Inflammatory macrophage treated with lipopolysaccharide for 4 hours (primary cell): ENCODE results near the gene CPT1B.
"Not testable (repeated sequence)": the region's sequence is repeated elsewhere in the genome, so short reads cannot be mapped to it uniquely, and the experiment has no call there.

ENCODE experiments used
- DNase-seq: peaks from one replicate; pipeline ENCODE4 v3.0.0-alpha.2; 2020

CPT1B gene

DNA sequence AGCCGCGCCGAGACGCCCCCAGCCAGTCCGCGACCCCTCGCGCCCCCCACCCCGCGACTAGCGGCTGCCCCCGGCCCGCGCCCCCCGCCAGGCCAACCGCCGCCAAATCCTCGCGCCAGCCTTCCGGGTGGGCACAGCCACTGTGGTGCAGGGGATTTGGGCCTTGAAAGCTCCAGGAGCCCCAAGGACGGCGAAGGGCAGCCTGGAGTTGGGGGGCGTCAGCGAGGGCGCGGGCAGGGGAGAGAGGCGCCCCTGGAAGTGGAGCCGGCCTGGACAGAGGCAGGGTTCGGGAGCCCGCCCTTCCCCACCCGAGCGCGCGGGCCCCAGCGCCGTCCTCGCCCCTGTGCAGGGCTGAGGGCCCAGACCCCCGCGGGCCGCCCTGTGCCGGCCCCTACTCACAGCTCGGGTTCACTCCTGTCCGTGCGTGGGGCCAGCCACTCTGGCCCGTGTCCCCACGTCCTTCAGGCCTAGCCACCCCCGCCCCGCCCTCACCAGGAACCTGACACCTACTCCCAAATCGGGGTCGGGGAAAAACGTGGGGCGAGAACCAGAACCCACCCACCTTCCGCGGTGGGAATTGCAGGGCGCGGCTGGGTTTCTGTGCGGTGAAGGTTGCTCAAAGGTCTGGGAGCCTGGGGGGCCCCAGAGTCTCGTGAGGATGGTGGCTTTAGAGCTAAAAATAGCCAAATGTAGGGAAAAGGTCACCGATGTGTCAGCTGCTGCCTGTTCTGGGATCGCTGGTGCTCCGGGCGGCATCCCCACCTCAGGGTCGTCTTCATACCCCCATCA is at the start of gene CPT1B:
CPT1B (minus strand) TSS at position 441 of the 789 bp plus-strand sequence. CDS start 512 bp downstream, outside the sequence.
- no peak for DNase-seq

DNA sequence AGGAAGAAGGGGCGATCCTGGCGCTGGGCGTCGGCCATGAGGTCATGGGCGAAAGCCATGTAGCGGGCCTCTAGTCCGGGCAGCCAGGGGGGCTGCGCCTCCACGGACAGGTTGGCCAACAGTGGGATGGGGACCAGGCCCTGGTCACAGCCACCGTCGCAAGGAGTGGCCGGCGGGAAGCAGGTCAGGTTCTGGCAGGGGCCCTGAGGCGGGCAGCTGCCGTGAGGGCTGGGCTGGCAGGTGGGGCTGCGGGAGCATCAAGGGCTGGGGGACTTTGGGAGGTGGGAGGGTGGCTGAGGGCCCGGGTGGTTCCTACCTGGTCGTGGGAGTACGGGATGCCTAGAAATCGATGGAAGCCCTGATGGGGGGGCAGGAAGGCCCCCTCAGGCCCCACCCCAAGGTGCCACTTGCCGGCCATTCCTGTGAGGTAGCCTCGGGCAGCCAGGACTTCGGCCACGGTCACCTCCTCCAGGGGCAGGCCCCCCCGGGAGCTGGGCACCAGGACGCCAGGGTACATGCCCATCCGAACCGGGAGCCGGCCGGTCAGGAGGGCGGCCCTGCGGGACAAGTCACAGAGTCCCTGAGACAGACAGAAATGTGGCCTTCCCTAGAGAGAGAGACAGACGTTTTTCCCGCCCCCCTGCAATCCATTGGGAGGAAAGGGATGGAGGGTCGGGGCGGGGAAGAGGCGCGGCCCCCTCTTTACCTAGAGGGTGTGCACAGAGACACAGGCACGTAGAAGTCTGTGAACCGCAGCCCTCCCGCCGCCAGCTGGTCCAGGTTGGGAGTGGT is 48.8 kb upstream of the CPT1B start:
- DNase-seq: no peak

DNA sequence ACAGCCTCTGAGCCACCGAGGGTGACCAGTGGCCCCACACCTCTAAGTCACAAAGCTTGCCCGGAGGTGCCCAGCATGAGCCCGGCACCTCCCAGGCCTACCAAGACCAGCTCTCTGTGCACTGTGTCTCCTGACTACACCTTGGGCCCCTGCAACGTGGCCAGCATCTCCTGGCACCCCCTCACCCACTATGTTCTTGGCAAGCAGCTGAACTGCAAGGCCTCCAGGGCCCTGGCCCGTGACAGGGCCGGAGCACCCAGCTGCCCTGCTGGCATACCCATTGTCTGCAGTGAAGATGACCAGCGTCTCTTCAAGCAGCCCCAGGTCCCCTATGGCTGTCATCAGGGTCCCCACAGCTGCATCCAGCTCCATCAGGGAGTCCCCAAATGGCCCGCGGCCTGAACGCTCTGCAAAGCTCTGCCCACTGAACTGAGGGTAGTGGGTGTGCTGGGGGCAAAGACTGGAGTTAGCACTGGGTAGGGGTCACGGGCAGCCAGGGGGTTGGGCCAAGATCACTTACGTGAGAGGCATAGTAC is 48.2 kb upstream of the CPT1B start:
- DNase-seq: no peak

DNA sequence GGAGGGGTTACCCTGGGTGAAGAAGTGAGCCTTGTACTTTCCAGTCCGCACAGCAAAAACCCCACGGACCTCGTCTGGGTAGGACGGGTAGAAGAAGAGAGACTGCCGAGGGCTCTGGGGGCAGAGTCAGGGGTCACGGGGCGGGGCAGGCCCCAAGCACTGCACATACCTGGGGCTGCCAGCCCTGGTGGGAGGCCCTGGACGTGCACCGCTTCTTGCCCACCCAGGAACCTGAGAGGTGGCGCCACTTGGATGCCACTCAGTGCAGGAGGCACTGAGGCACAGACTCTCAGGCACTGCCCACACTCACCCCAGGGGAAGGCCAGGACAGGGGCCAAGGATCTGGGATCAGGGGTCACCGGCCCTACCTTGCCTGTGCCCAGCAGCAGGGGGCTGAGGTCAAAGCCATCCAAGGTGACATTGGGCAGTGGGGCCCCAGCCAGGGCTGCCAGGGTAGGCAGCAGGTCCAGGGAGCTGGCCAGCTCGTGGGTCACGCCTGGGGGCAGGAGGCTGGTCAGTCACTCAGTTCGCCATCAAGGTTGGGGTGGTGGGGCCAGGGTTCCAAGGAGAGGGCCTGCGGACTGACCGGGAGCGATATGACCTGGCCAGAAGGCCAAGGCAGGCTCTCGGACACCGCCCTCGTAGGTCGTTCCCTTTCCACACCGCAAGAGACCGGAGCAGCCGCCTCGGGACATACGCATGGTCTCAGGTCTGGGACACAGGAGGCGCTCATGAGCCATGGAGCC is 47.5 kb upstream of the CPT1B start:
- no peak for DNase-seq

DNA sequence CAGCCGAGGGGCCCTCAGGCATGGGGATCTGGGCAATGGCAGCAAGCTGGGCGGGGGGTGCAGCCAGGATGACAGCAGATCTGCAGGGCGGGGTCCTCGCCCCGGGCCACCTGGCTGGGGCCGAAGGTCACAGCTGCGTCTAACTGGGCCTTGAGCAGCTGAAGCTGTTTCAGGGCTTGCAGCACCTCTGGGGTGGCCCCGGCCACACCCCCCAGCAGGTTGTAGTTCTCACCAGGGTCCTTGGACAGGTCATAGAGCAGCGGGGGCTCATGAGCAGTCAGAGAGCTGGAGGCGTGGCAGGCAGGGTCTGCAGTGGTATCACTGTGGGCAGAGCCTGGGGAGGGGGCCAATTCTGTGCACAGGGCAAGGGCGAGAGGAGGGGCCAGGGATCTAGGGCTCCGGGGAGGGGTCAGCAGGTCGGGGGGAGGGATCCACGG is 46.9 kb upstream of the CPT1B start:
- DNase-seq: no peak

DNA sequence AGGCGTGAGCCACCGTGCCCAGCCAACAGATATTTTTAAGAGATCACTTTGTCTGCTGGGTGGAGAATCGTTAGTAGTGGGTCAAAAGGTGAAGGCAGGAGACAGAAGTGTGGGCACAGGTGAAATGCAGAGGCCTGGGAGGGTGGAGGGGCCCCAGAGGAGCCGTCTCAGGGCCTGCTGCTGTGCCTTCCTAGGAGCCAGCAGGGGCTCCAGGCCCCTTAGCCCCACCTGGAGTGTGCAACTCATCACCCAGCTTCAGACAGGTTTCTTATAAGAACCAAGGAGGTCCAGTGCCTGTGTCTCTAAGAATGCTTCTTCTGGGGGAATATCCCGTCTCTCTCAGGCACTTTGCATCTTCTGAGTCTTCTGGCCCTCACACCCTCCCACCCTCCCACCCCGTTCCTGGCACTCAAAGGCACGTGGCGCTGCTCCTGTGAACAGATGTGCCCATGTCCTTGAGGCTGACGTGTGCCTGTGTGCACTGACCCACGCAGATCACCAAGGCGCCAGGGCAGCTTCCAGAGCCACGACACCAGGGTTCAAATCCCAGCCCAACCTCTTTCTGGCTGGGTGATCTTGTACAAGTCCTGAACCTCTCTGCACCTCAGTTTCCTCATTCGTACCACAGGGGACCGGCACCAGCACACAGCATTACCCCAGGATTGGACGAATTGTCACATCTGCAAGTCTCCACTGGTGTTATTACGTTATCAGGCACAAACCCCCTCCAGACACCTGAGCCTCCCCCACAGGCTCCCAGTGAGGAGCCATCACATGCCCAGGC is 46.3 kb upstream of the CPT1B start:
- DNase-seq: no peak

DNA sequence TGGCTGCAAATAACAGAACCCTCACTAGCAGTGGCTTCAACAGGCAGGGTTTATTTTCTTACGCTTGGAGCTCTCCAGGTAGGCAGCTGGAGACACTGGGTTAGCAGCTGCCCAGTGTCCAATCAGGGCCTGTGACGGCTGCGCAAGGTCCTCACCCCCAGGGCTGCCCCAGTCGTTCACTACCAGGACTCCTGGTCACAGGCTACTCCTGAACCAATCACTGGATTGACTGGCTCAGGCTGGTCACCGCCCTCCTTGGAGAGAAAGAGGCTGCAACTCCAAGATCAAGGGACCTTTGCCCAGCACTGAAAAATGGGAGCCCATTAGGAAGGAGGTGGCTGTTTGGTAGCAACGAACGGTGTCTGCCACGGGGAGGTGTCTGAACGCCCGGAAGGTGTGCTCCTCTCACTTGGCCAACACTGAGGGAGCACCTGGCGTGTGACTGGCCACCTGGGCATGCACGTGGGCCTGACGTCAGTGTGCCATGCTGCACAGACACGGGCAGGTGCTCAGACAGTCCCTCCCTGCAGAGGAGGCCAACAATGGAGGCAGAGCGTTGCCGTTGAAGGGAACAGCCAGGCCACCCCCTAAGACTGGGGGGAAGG is 44.6 kb upstream of the CPT1B start:
- no peak for DNase-seq

DNA sequence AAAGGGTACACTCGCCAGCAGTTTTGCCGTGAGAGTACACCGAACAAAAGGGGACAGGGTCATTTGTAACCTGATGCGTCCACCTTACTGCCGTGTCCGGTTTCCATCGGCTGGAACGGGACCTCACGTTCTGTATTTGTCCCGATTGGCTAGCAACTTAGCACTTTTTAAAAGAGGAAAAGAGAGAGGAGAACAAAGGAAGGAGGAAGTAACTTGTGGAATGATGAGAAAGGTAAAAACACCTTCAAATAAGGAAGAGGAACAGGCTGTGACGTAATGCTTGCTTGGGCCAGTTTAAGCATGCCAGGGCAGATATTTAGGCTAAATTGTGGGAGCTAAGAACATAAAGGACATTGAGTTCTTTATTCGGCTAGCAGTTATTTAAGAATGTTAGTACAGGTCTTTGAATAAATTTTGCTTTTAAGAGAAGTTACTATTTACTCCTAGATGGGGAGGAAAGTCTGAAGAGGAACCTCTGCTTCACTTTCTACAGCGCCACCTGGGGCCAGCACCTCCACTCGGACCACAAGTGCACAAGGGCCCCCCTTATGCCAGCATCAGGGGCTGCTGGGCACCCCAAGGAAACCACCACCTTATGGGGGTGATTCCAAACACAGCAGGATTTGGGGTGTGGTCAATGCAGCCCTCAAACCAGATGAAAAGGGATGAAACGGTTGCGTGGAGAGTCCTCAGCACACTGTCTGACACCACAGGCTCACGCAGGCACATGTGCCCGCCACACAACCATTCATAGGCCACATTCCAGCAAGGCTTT is 43.9 kb upstream of the CPT1B start:
- no peak for DNase-seq

DNA sequence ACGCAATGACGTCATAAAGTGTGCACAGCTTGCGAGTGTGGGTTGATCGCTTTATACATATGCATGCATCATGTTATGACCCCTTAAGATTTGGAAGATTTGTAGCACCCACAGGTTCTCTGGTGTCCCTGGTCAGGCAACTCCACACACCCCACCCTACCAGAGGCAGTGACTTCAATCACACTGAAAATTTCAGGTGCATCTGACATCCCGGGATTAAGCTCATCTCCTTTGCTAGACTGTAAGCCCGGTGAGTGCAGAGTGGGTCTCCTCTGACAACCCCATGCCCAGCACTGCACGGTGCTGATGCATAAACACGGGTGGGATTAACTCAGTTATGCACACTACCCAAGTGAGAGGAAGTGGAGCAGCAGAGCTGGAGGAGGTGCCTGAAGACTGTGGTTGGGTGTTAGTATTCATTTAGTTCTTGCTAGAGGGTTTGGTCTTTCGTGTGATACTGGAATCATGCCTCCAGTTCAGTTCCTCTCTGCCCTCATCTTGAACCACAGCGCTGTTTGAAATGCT is 43.2 kb upstream of the CPT1B start:
- peak; percentile 54 for DNase-seq

DNA sequence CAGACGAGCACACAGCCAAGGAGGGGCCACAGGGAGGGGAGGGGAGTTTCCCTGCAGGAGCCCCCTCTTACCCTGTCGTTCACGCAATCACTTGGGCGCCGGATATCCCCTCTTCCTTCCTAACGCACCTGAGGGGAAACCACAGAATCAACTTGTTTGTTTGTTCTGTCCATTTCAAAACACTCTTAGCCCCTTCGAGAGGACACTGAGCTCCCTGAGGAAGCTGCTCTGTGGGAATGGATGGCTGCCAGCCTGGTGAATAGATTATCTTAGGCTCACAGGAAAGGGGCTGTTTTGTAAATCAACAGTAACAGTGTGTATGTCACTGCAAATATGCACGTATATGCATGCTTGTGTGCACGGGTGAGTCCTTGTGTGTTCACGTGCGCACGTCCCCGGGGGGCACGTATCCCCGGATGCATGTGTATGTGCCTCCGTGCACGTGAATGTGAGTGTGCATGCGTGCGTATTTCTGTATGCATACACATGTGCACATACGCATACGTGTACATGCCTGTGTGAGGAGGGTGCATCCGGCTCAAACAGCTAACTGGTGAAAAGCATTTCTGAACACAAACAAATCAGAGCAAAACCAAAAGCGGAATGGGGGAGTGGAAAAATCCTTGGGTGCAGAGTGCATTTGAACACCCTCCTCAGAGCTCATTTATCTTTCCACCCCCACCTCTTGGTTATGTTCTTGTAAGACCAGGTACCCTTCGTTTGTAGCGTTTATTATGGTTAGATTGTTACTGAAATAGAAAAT is 42.5 kb upstream of the CPT1B start:
- DNase-seq: peak; percentile 36

DNA sequence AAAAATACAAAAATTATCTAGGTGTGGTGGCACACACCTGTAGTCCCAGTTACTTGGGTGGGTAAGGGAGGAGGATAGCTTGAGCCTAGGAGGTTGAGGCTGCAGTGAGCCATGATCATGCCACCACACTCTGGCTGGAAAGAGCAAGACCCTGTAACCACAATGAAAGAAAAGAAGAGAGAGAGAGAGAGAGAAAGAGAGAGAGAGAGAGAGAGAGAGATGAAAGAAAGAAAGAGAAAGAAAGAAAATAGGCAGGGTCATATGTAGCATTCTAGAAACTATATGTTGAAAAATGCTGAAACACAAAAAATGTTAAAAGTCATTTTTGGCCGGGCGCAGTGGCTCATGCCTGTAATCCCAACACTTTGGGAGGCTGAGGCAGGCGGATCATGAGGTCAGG is 36.1 kb upstream of the CPT1B start:
- DNase-seq: not testable (repeated sequence)

DNA sequence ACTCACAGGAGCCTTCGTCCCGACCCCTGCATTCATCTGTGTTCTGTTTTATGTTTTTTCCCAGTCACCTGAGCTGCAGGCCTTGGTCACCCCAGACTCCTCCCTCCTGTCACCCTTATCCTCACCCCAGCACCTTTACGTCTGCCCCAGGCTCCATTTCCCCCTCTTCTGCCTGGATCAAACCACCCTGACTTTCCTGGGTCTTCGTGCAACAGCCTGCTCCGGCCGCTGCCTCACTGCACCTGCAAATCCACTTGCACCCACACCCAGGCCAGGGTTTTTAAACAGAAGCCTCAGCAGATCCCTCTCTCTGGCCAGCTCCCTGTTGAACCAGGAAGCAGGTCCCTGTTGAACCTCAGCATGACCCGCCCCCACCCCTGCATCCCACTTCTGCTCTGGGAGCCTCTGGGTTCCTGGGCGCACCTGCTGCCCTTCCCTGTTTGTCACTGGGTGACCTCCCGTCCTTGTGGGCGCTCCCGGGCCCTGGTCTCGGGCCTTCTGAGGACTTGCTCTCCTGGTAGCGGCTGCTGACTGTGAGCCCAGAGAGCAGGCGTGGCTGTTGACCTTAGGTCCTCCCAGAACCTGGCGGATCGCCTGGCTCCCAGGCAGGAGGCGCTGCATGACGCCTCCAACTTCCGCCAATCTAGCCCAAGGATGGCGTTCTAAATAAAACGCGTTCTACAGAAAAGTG is 35.2 kb upstream of the CPT1B start:
- no peak for DNase-seq

DNA sequence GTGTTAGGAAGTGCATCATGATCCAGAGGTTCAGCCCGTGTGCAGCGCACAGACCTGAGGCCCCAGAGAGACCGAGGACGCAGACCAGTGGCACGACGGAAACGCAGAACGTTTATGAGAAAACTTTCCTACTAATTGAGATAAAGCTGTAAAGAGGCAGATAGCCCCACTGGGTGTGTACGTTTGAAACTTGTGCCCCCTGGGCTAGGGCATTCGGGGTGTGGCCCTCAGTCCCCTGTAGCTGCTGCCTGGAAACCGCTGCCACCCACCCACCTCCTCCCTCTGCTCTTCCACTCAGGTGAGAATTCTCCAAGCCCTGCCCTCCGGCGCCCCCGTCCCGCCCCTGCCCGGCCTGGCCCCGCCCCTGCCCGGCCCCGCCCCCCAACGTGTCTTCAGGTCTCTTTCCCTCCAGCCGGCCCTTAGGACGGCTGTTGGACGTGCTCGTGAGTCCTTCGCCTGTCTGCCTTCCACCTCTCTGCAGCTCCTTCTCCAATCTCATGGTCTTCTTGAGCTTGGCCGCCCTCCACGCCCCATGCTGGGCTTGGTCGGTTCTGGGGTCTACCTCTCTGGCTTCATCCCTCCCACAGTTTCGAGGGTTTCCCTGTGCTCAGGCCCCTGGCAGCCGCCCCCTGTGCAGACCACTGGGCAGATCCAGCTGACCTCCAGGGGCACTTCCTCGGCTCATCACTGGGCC is 34.4 kb upstream of the CPT1B start:
- DNase-seq: no peak

DNA sequence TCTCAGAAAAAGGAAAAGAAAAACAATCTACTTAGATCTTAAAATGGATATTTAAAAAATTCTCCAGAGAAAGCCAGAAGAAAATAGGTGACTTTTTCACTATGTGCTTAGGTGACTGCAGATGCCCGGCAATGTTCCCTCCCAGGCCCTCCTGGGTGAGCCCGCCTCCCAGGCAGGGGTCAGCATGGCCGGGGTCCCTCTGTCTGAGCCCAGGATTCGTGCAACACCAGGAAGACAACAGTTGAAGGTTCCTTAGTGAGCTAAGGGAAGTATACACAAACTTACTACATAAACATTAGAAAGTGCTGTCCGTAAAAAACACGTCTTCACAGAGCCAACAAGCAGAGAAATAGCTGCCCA is 33.9 kb upstream of the CPT1B start:
- DNase-seq: no peak

DNA sequence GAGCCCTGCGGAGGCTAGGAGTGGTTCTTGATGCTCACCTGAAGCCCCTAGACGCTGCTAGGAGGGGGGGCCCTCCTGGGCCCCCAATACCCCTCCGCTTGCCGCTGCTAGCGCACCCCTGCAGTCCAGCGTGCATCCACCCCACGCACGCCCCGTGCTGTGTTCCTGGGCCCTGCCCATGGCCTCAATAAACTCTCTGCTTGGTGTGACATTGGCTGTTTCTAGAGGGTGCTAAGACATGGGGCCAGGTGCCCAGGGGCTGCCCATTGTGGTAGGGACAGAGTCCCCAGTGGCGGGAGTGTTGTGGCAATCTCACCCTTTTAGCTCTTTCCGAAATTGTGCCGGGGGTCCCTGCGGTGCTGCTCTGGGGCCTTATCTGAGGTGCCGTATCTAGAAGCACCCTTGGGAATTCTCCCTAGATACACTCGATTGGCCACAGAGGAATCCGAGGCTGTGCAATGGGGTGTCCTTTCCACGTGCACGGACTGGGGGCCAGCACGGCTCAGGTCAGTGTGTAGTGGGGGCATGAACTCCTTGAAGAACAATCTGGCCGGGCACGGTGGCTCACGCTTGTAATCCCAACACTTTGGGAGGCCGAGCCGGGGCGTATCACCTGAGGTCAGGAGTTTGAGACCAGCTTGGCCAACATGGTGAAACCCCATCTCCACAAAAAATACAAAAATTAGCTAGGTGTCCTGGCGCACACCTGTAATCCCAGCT is 33.3 kb upstream of the CPT1B start:
- no peak for DNase-seq

DNA sequence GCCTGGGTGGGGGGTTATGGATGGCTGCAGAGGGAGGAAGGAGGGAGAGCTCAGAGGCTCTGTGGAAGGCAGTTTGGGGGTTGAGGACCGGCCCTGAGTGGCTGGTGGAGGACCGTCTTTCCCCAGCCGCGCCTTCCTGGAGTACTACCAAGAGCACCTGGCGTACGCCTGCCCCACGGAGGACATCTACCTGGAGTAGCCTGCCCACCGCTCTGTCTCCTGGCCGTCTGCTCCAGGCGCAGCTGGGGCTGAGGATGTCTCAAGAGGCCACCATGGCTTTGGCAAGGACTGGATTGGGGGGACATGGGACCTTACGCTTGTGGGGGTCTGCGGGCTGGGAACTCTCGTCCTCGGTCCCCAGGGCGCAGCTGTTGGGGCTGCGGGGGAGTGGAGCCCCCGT is 32.4 kb upstream of the CPT1B start:
- DNase-seq: no peak

DNA sequence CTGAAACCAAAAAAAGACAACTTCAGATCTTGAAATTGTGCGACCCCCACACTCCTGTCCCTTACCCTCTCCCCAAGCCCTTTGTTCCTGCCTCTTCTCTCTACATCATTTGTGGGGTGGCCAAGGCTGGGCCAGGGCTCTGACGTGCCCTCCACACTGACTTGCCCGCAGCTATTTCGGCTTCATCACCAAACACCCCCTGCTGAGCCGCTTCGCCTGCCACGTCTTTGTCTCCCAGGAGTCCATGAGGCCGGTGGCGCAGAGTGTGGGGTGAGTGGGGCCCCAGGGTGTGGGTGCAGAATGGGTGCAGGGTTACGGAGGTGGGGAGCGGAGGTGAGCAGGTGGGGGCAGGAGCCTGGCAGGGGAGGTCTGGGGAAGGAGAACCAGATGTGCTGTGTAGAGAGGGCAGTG is 31.8 kb upstream of the CPT1B start:
- DNase-seq: no peak

DNA sequence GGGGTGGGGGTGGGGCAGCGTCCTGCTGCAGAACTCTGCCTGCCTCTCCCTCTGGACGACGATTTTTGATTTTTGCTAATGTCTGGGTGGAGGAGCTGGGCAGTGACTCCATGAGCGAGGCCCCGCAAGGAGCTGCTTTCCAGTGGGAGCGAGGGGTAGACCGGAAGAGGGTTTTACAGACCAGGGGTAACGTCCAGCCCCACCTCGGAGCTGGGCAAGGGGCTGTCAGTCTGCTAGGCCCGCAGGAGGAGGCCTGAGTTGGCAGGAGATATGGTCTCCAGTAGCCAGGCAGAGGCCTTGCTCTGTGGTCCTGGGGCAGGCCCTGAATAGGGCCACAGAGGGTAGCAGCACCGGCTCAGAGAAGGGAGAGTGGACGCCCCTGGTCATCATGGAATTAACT is 31.4 kb upstream of the CPT1B start:
- DNase-seq: no peak
